IMR-90 (cell line): ENCODE measurements around the gene ALX4. TPM values are rescaled to one million over a fixed set of nuclear protein-coding genes. Genes with fewer than 3 reads are reported as not detected.

Source experiments
- ATAC-seq: fragments of 200-7000 bp; cut with Tn5 transposase; 2 replicates; pipeline ENCODE4 v1.9.1; 2020; ENCODE audit warnings: low read depth, mild to moderate bottlenecking, moderate library complexity
- BruUV-seq: library from RNA; stranded (reverse); fragments of 400-500 nt; replicated peaks from 2 replicates; lab custom pipeline; 2021; lab: Mats Ljungman, UMichigan
- CTCF ChIA-PET: fragments of 300-600 bp; formaldehyde crosslinking; extraction: SDS; loops from one replicate; lab custom pipeline; 2021; ENCODE audit warnings: antibody characterized with exemption; lab: Yijun Ruan, JAX
- POLR2A ChIA-PET: fragments of 300-600 bp; sonication (Branson Sonifier 250); formaldehyde crosslinking; loops from one replicate; lab custom pipeline; 2022; ENCODE audit warnings: antibody characterized with exemption; ENCODE audit not compliant: unreplicated experiment; lab: Charles Lee
- DNase-seq: peaks from one replicate; pipeline ENCODE4 v3.0.0; 2013
- H2AFZ ChIP-seq: replicated peaks from 2 replicates; pipeline ENCODE3; 2013; ENCODE audit warnings: low read length, mild to moderate bottlenecking; ENCODE audit not compliant: poor library complexity
- H2AK5ac ChIP-seq: 2 replicates; pipeline ENCODE4 v1.6.1; 2013; ENCODE audit warnings: low read depth, low read length, inconsistent platforms
- H2AK9ac ChIP-seq: replicated peaks from 2 replicates; pipeline ENCODE3; 2013; ENCODE audit warnings: mild to moderate bottlenecking, low read depth, low read length, moderate library complexity; ENCODE audit not compliant: poor library complexity
- H2BK120ac ChIP-seq: 2 replicates; pipeline ENCODE4 v1.6.1; 2013; ENCODE audit warnings: low read depth, low read length, inconsistent platforms
- H2BK15ac ChIP-seq: 3 replicates; pipeline ENCODE4 v1.6.1; 2013; ENCODE audit warnings: low read depth, low read length, inconsistent platforms
- H2BK20ac ChIP-seq: 2 replicates; pipeline ENCODE4 v1.6.1; 2013; ENCODE audit warnings: low read depth, mild to moderate bottlenecking, inconsistent platforms, low read length, moderate library complexity
- H2BK5ac ChIP-seq: 2 replicates; pipeline ENCODE4 v1.6.1; 2013; ENCODE audit warnings: mild to moderate bottlenecking, low read depth, low read length, inconsistent platforms; ENCODE audit not compliant: poor library complexity, severe bottlenecking
- H3K14ac ChIP-seq: replicated peaks from 2 replicates; pipeline ENCODE4 v1.6.1; 2013; ENCODE audit warnings: low read depth, low read length, inconsistent platforms
- H3K18ac ChIP-seq: 2 replicates; pipeline ENCODE4 v1.6.1; 2013; ENCODE audit warnings: low read depth, low read length, control low read depth
- H3K23ac ChIP-seq: 2 replicates; pipeline ENCODE4 v1.6.1; 2013; ENCODE audit warnings: low read depth, low read length, inconsistent platforms
- H3K27ac ChIP-seq: 2 replicates; pipeline ENCODE4 v1.5.1; 2013; ENCODE audit warnings: mild to moderate bottlenecking, control low read depth, low read length; ENCODE audit not compliant: insufficient read depth
- H3K27me3 ChIP-seq: 2 replicates; pipeline ENCODE4 v1.6.1; 2013; ENCODE audit warnings: low read length; ENCODE audit not compliant: control insufficient read depth, insufficient read depth
- H3K36me3 ChIP-seq: 2 replicates; pipeline ENCODE4 v1.6.1; 2013; ENCODE audit warnings: low read length, mixed read lengths; ENCODE audit not compliant: control insufficient read depth, insufficient read depth
- H3K4ac ChIP-seq: 2 replicates; pipeline ENCODE4 v1.6.1; 2013; ENCODE audit warnings: low read depth, low read length, inconsistent platforms
- H3K4me1 ChIP-seq: 2 replicates; pipeline ENCODE4 v1.6.1; 2013; ENCODE audit warnings: low read length, mixed read lengths; ENCODE audit not compliant: control insufficient read depth, insufficient read depth
- H3K4me2 ChIP-seq: 2 replicates; pipeline ENCODE4 v1.6.1; 2013; ENCODE audit warnings: low read depth, mild to moderate bottlenecking, control low read depth, low read length, moderate library complexity
- H3K4me3 ChIP-seq: 2 replicates; pipeline ENCODE4 v1.5.1; 2013; ENCODE audit warnings: low read depth, mild to moderate bottlenecking, control low read depth, low read length, moderate library complexity; ENCODE audit not compliant: insufficient read depth
- H3K56ac ChIP-seq: 2 replicates; pipeline ENCODE4 v1.6.1; 2013; ENCODE audit warnings: low read length, inconsistent platforms; ENCODE audit not compliant: insufficient read depth; ENCODE audit errors: extremely low read depth
- H3K79me1 ChIP-seq, 2 experiments: 2 replicates each; pipeline ENCODE4 v1.6.1; 2013; ENCODE audit warnings: low read length in 2 of 2, inconsistent platforms in 1 of 2, low read depth in 1 of 2
- H3K9ac ChIP-seq: 2 replicates; pipeline ENCODE4 v1.6.1; 2013; ENCODE audit warnings: low read depth, low read length, control low read depth
- H3K9me1 ChIP-seq: 2 replicates; pipeline ENCODE4 v1.6.1; 2013; ENCODE audit warnings: low read length, inconsistent platforms; ENCODE audit not compliant: insufficient read depth
- H3K9me3 ChIP-seq: 2 replicates; pipeline ENCODE4 v1.6.1; 2013; ENCODE audit warnings: low read length; ENCODE audit not compliant: control insufficient read depth, insufficient read depth
- H4K20me1 ChIP-seq: 2 replicates; pipeline ENCODE4 v1.6.1; 2013; ENCODE audit warnings: low read length, inconsistent platforms; ENCODE audit not compliant: insufficient read depth
- H4K5ac ChIP-seq: 2 replicates; pipeline ENCODE4 v1.6.1; 2013; ENCODE audit warnings: mild to moderate bottlenecking, low read depth, low read length, control low read depth
- H4K8ac ChIP-seq, 2 experiments: 2 replicates each; pipeline ENCODE4 v1.6.1; 2013; ENCODE audit warnings: low read depth in 2 of 2, low read length in 2 of 2, control low read depth in 1 of 2, inconsistent platforms in 1 of 2
- H4K91ac ChIP-seq: 2 replicates; pipeline ENCODE4 v1.6.1; 2013; ENCODE audit warnings: low read depth, low read length, inconsistent platforms; ENCODE audit not compliant: insufficient read depth
- CHD1 ChIP-seq: IDR thresholded peaks from 2 replicates; pipeline ENCODE4 v1.6.1; 2012; ENCODE audit warnings: low read depth, low read length, improper control_type of control experiment
- CTCF ChIP-seq: conservative IDR thresholded peaks from 2 replicates; pipeline ENCODE4 v1.5.1; 2012; ENCODE audit warnings: mild to moderate bottlenecking, low read depth, low read length, improper control_type of control experiment
- ELK1 ChIP-seq: fragments of 150-350 bp; IDR thresholded peaks from 2 replicates; pipeline ENCODE4 v1.6.1; 2016; ENCODE audit warnings: low read depth, mild to moderate bottlenecking, low read length, moderate library complexity, borderline replicate concordance
- FOS ChIP-seq: fragments of 150-350 bp; IDR thresholded peaks from 2 replicates; pipeline ENCODE4 v1.6.1; 2016; ENCODE audit warnings: low read depth, low read length
- MAFK ChIP-seq: IDR thresholded peaks from 2 replicates; pipeline ENCODE4 v1.6.1; 2012; ENCODE audit warnings: low read depth, low read length, improper control_type of control experiment
- MAZ ChIP-seq: IDR thresholded peaks from 2 replicates; pipeline ENCODE4 v1.6.1; 2012; ENCODE audit warnings: low read depth, mild to moderate bottlenecking, low read length, improper control_type of control experiment, moderate library complexity, borderline replicate concordance
- MXI1 ChIP-seq: IDR thresholded peaks from 2 replicates; pipeline ENCODE4 v1.6.1; 2012; ENCODE audit warnings: low read depth, mild to moderate bottlenecking, low read length, moderate library complexity, borderline replicate concordance
- RAD21 ChIP-seq: IDR thresholded peaks from 2 replicates; pipeline ENCODE4 v1.6.1; 2012; ENCODE audit warnings: low read length, improper control_type of control experiment
- RCOR1 ChIP-seq: IDR thresholded peaks from 2 replicates; pipeline ENCODE4 v1.6.1; 2012; ENCODE audit warnings: mild to moderate bottlenecking, low read length, improper control_type of control experiment; ENCODE audit not compliant: insufficient replicate concordance
- RFX5 ChIP-seq: IDR thresholded peaks from 2 replicates; pipeline ENCODE4 v1.8.0; 2012; ENCODE audit warnings: low read depth, mild to moderate bottlenecking, low read length, moderate library complexity
- SMC3 ChIP-seq: fragments of 150-350 bp; IDR thresholded peaks from 2 replicates; pipeline ENCODE4 v1.6.1; 2016; ENCODE audit warnings: low read depth, mild to moderate bottlenecking, antibody characterized with exemption, low read length, moderate library complexity
- USF2 ChIP-seq: fragments of 150-350 bp; IDR thresholded peaks from 2 replicates; pipeline ENCODE4 v1.6.1; 2017; ENCODE audit warnings: mild to moderate bottlenecking, antibody characterized with exemption, low read length, low read depth
- WGBS, 2 experiments: methylation state at CpG; one replicate each; pipeline versions ENCODE4 v1.1.5 to v1.1.7; 2013; ENCODE audit warnings: missing lambda C conversion rate in 2 of 2; ENCODE audit not compliant: insufficient read length in 1 of 2; ENCODE audit errors: extremely low coverage in 2 of 2; 5-methylcytosine and 5-hydroxymethylcytosine counted together
- dilution Hi-C: fragments of 300-500 bp; cut with HindIII; formaldehyde crosslinking; loops from one replicate; pipeline ENCODE4 v1.14.3; 2018; ENCODE audit warnings: low sequenced_read_pairs; ENCODE audit not compliant: unreplicated experiment
- in situ Hi-C: fragments of 300-500 bp; cut with MboI; formaldehyde crosslinking; loops from 3 replicates; pipeline ENCODE4 v1.14.3; 2019; ENCODE audit warnings: low sequenced_read_pairs, inconsistent platforms, mixed read lengths
- intact Hi-C: fragments of 100-400 bp; cut with micrococcal nuclease; formaldehyde crosslinking; loops from 2 replicates; pipeline ENCODE4 v1.10.0; 2022
- polyA plus RNA-seq, 3 experiments: library from polyadenylated mRNA; depleted of rRNA; stranded (reverse); fragments of >200 nt; gene quantifications; 2 replicates each; pipeline ENCODE4 v1.2.3, GENCODE V29; 2012; ENCODE audit warnings: low replicate concordance in 1 of 3
- total RNA-seq: library from RNA; depleted of rRNA; stranded (reverse); fragments of >200 nt; gene quantifications from 2 replicates; pipeline ENCODE4 v1.2.3, GENCODE V29; 2012

Gene ALX4
- total and polyA plus RNA-seq, 2 of the 4 experiments (the other 2 are of a cell fraction) = not detected

GRCh38 chr11:44269369-44270351 is 40.3 kb downstream of the ALX4 start:
- WGBS, 2 experiments = 38% methylated on average over 3 of the region's 17 CpGs; no CpG with 5 or more reads in 1 of the 2 experiments
- BruUV-seq = no TSS peak
- no peaks in the 10 kb centered on the region; the same call in 1 of the 2 replicates for H3K9me1 ChIP-seq
- peak; percentile 89 for ATAC-seq
- peak overlapping the region; percentile 87 to 90 for H4K8ac ChIP-seq
- H2AFZ ChIP-seq = peak overlapping the region; percentile 91
- CTCF ChIA-PET = interaction anchor here (0.5 kb wide), 1 partner anchor 163 kb away, joined by 4 read pairs; no protein-coding TSS in a partner anchor
- H3K9me3 ChIP-seq = no peaks in the 10 kb centered on the region
- peak; percentile 60 for DNase-seq
- peak overlapping the region; percentile 90 for H2BK120ac ChIP-seq
- dilution Hi-C loops (no loop called here), intact Hi-C loops (no loop called here), in situ Hi-C loops (no loop called here)
- H2BK5ac ChIP-seq = no peak overlapping the region
- POLR2A ChIA-PET = no interaction called here
- H2BK20ac ChIP-seq = peak overlapping the region; percentile 87
- no peak overlapping the region; the same call in 1 of the 2 replicates for H3K56ac ChIP-seq
- H3K36me3 ChIP-seq = no peaks in the 10 kb centered on the region
- H3K18ac ChIP-seq = peak overlapping the region; percentile 14; the same call in 1 of the 2 replicates
- H3K4me3 ChIP-seq = no peak overlapping the region
- peak overlapping the region; percentile 56 for H3K27ac ChIP-seq
- peak overlapping the region; percentile 62 for H2AK9ac ChIP-seq
- H3K23ac ChIP-seq = peak overlapping the region; percentile 69; the same call in 1 of the 2 replicates
- no peaks in the 10 kb centered on the region; the same call in 1 of the 2 replicates for H3K27me3 ChIP-seq
- no peaks in the 10 kb centered on the region for H4K20me1 ChIP-seq
- H3K79me1 ChIP-seq = no peaks in the 10 kb centered on the region
- no peak overlapping the region for H2AK5ac ChIP-seq
- H3K4me1 ChIP-seq = peaks cover 10% of the 10 kb centered on the region; the same call in 1 of the 2 replicates
- H3K4ac ChIP-seq = peak overlapping the region; percentile 82
- peak overlapping the region; percentile 26; the same call in 1 of the 2 replicates for H4K5ac ChIP-seq
- H4K91ac ChIP-seq = peak overlapping the region; percentile 77
- H2BK15ac ChIP-seq = peak overlapping the region; percentile 12; the same call in 1 of the 3 replicates
- peak overlapping the region; percentile 87 for H3K14ac ChIP-seq
- H3K4me2 ChIP-seq = peak overlapping the region; percentile 64
- no peak overlapping the region for H3K9ac ChIP-seq
- no peak for TF ChIP-seq MXI1
- TF ChIP-seq CHD1 = no peak
- TF ChIP-seq MAZ = no peak
- no peak for TF ChIP-seq RAD21
- no peak for TF ChIP-seq RFX5
- TF ChIP-seq SMC3 = no peak
- TF ChIP-seq CTCF = no peak
- TF ChIP-seq ELK1 = no peak
- TF ChIP-seq RCOR1 = no peak
- no peak for TF ChIP-seq FOS
- no peak for TF ChIP-seq MAFK
- TF ChIP-seq USF2 = no peak
